Endothelial cell of umbilical vein (primary cell): Measurements from ENCODE around the gene ETV3L. TPM values are rescaled to one million over a fixed set of nuclear protein-coding genes. Genes with fewer than 3 reads are reported as not detected.

ENCODE experiments used
- BruUV-seq: library from RNA; stranded (reverse); fragments of 400-500 nt; replicated peaks from 2 replicates; lab custom pipeline; 2021; lab: Mats Ljungman, UMichigan
- CTCF ChIA-PET: fragments of 300-600, 350-600 bp; sonication (Branson Sonifier 250); formaldehyde crosslinking; loops from one replicate; lab custom pipeline; 2021; ENCODE audit warnings: antibody characterized with exemption, inconsistent platforms; lab: Charles Lee
- POLR2A ChIA-PET: fragments of 300-600, 350-600 bp; sonication (Branson Sonifier 250); formaldehyde crosslinking; loops from one replicate; lab custom pipeline; 2021; ENCODE audit warnings: antibody characterized with exemption, inconsistent platforms; lab: Charles Lee
- DNase-seq: peaks from one replicate; pipeline ENCODE4 v3.0.0-alpha.2; 2011; ENCODE audit warnings: low read depth, low spot score
- FAIRE-seq: peaks from 2 replicates; lab custom pipeline; 2011; peaks lifted over from hg19 to GRCh38; lab: Jason Lieb, UNC
- H2AFZ ChIP-seq: 2 replicates; pipeline ENCODE4 v1.6.0; 2012; ENCODE audit warnings: low read depth, low read length, control low read depth, inconsistent platforms
- H3K27ac ChIP-seq: 2 replicates; pipeline ENCODE4 v1.5.1; 2011; ENCODE audit warnings: low read depth, mild to moderate bottlenecking, control low read depth, low read length, moderate library complexity; ENCODE audit not compliant: insufficient read depth
- H3K27me3 ChIP-seq, 2 experiments: 2 replicates each; pipeline versions ENCODE4 v1.6.0 to v1.6.1; 2011; ENCODE audit warnings: low read length in 2 of 2, mixed read lengths in 1 of 2; ENCODE audit not compliant: control insufficient read depth in 2 of 2, insufficient read depth in 2 of 2
- H3K36me3 ChIP-seq, 2 experiments: 2 replicates in 1 of 2; 3 replicates in 1 of 2; pipeline ENCODE4 v1.5.1; 2011; ENCODE audit warnings: low read length in 2 of 2, mild to moderate bottlenecking in 1 of 2, moderate library complexity in 1 of 2; ENCODE audit not compliant: control insufficient read depth in 2 of 2, insufficient read depth in 2 of 2; ENCODE audit errors: extremely low read depth in 1 of 2
- H3K4me1 ChIP-seq: 3 replicates; pipeline ENCODE4 v1.5.1; 2011; ENCODE audit warnings: mild to moderate bottlenecking, low read length; ENCODE audit not compliant: control insufficient read depth, insufficient read depth; ENCODE audit errors: extremely low read depth
- H3K4me2 ChIP-seq: 2 replicates; pipeline ENCODE4 v1.6.1; 2011; ENCODE audit warnings: low read length, control low read depth, mixed read lengths; ENCODE audit not compliant: insufficient read depth
- H3K4me3 ChIP-seq, 3 experiments: fragments of 200-600 bp in 1 of 3; sonication (generic), shearing (Covaris generic) in 1 of 3; replicated peaks in 1 of 3; 2 replicates each; pipeline ENCODE4 v1.5.1; 2011 to 2016; ENCODE audit warnings: control low read depth in 3 of 3, low read length in 3 of 3, mild to moderate bottlenecking in 2 of 3, inconsistent platforms in 1 of 3, low read depth in 1 of 3, moderate library complexity in 1 of 3; ENCODE audit not compliant: insufficient read depth in 1 of 3
- H3K79me2 ChIP-seq: 2 replicates; pipeline ENCODE4 v1.6.0; 2012; ENCODE audit warnings: low read length, inconsistent platforms; ENCODE audit not compliant: control insufficient read depth, insufficient read depth
- H3K9ac ChIP-seq: replicated peaks from 2 replicates; pipeline ENCODE3; 2011; ENCODE audit warnings: low read length, control low read depth; ENCODE audit not compliant: insufficient read depth; ENCODE audit errors: extremely low read depth
- H3K9me1 ChIP-seq: replicated peaks from 3 replicates; pipeline ENCODE4 v1.6.0; 2011; ENCODE audit warnings: mild to moderate bottlenecking, low read length; ENCODE audit not compliant: control insufficient read depth, insufficient read depth; ENCODE audit errors: extremely low read depth
- H3K9me3 ChIP-seq: replicated peaks from 2 replicates; pipeline ENCODE4 v1.5.1; 2012; ENCODE audit warnings: low read length, inconsistent platforms; ENCODE audit not compliant: control insufficient read depth, insufficient read depth
- H4K20me1 ChIP-seq: replicated peaks from 2 replicates; pipeline ENCODE3; 2011; ENCODE audit warnings: mild to moderate bottlenecking, low read length; ENCODE audit not compliant: control insufficient read depth, insufficient read depth; ENCODE audit errors: extremely low read depth
- EZH2 ChIP-seq: IDR thresholded peaks from 2 replicates; pipeline ENCODE4 v1.6.1; 2012; ENCODE audit warnings: borderline replicate concordance, low read depth, mild to moderate bottlenecking, moderate library complexity, low read length, inconsistent platforms; ENCODE audit not compliant: severe bottlenecking
- FOS ChIP-seq: IDR thresholded peaks from 2 replicates; pipeline ENCODE4 v1.6.1; 2011; ENCODE audit warnings: mild to moderate bottlenecking, low read length, moderate library complexity, borderline replicate concordance; ENCODE audit not compliant: insufficient read depth
- GATA2 ChIP-seq: IDR thresholded peaks from 2 replicates; pipeline ENCODE4 v1.7.0; 2011; ENCODE audit warnings: low read depth, mild to moderate bottlenecking, moderate library complexity, mixed read lengths, low read length; ENCODE audit not compliant: insufficient read length, insufficient read depth
- JUN ChIP-seq: IDR thresholded peaks from 2 replicates; pipeline ENCODE4 v1.6.1; 2011; ENCODE audit warnings: borderline replicate concordance, low read depth; ENCODE audit not compliant: insufficient read length, insufficient read depth
- MYC ChIP-seq: IDR thresholded peaks from one replicate; pipeline ENCODE4 v1.6.1; 2011; ENCODE audit warnings: mild to moderate bottlenecking, low read depth, low read length
- POLR2A ChIP-seq: IDR thresholded peaks from 2 replicates; pipeline ENCODE4 v1.6.1; 2012; ENCODE audit warnings: low read depth, mild to moderate bottlenecking, control low read depth, low read length
- POLR2AphosphoS5 ChIP-seq: IDR thresholded peaks from 2 replicates; pipeline ENCODE4 v1.6.1; 2012; ENCODE audit warnings: low read depth, mild to moderate bottlenecking, control low read depth, low read length, moderate library complexity; ENCODE audit not compliant: insufficient read depth
- dilution Hi-C: fragments of 300-500 bp; cut with MboI; formaldehyde crosslinking; loops from one replicate; pipeline ENCODE4 v1.15.0; 2019; ENCODE audit warnings: low sequenced_read_pairs; ENCODE audit not compliant: extremely low pct_ligation_motif_present
- intact Hi-C: fragments of 100-400 bp; cut with micrococcal nuclease; formaldehyde crosslinking; loops from one replicate; pipeline ENCODE4 v1.10.0; 2022
- polyA plus RNA-seq, 4 experiments: library from polyadenylated mRNA; depleted of rRNA in 3 of 4; stranded (reverse) in 3 of 4; unstranded in 1 of 4; fragments of >200 nt; gene quantifications; 2 replicates each; pipeline versions ENCODE4 v1.2.1 to v1.2.3, GENCODE V29; 2011 to 2012; ENCODE audit warnings: missing spikeins in 1 of 4
- total RNA-seq: library from RNA; stranded (reverse); gene quantifications from 2 replicates; pipeline ENCODE4 v1.2.3, GENCODE V29; 2021
- TF ChIP-seq, protein P1 (sequence below): IDR thresholded peaks from 2 replicates; pipeline ENCODE4 v1.6.1; 2011; ENCODE audit not compliant: insufficient read depth, insufficient read length
- TF ChIP-seq, protein P2 (sequence below), 2 donors: IDR thresholded peaks; 1 replicate in 1 of 2; 2 replicates in 1 of 2; pipeline ENCODE4 v1.5.1; 2011; ENCODE audit warnings: low read length in 2 of 2, mild to moderate bottlenecking in 2 of 2, moderate library complexity in 2 of 2, control low read depth in 1 of 2, inconsistent platforms in 1 of 2, low read depth in 1 of 2; ENCODE audit not compliant: insufficient read depth in 1 of 2; ENCODE audit errors: extremely low read depth in 1 of 2

ETV3L gene
- total and polyA plus RNA-seq, 2 donors (not counting 3 experiments of a cell fraction or from before 2014, with no cell fraction given): not detected

DNA sequence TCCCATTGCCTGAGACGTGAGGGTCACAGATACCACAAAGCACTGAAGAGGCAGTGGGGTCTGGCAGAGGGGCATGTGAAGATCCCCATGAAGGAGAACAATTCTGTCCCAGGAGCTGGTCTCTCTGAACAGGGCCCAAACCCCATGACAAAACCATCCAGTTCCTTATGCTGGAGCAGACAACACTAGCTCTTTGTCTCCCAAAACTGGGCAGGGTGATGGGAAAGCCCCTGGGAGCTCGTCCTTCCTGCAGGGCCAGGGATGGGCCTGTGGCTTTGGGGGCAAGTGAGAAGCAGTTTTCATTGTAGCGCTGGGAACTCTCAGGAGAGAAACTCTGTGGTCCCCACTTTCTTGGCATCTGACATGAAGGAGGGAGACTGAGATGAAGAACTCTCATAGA lies 8.8 kb downstream of the ETV3L start:
- TF ChIP-seq EZH2 (no peak), FOS (no peak), JUN (no peak), GATA2 (no peak), POLR2A (no peak), POLR2AphosphoS5 (no peak), MYC (no peak)
- TF ChIP-seq, protein P1, sequence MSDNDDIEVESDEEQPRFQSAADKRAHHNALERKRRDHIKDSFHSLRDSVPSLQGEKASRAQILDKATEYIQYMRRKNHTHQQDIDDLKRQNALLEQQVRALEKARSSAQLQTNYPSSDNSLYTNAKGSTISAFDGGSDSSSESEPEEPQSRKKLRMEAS: no peak
- TF ChIP-seq, protein P2, sequence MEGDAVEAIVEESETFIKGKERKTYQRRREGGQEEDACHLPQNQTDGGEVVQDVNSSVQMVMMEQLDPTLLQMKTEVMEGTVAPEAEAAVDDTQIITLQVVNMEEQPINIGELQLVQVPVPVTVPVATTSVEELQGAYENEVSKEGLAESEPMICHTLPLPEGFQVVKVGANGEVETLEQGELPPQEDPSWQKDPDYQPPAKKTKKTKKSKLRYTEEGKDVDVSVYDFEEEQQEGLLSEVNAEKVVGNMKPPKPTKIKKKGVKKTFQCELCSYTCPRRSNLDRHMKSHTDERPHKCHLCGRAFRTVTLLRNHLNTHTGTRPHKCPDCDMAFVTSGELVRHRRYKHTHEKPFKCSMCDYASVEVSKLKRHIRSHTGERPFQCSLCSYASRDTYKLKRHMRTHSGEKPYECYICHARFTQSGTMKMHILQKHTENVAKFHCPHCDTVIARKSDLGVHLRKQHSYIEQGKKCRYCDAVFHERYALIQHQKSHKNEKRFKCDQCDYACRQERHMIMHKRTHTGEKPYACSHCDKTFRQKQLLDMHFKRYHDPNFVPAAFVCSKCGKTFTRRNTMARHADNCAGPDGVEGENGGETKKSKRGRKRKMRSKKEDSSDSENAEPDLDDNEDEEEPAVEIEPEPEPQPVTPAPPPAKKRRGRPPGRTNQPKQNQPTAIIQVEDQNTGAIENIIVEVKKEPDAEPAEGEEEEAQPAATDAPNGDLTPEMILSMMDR (IDR thresholded peaks at IDR 0.05; ENCODE audit: extremely low read depth in 1 of 2, insufficient read depth in 1 of 2, low read depth in 1 of 2, low read length in 2 of 2): no peak
- Histone ChIP-seq H3K9me1 (no peaks in the 10 kb centered on the region), H2AFZ (no peak overlapping the region), H3K36me3 (no peaks in the 10 kb centered on the region), H3K27ac (no peak overlapping the region), H3K4me2 (no peak overlapping the region), H3K4me3 (no peak overlapping the region), H3K9me3 (no peaks in the 10 kb centered on the region), H3K27me3 (no peaks in the 10 kb centered on the region), H4K20me1 (no peaks in the 10 kb centered on the region), H3K9ac (no peak overlapping the region), H3K79me2 (no peaks in the 10 kb centered on the region), H3K4me1 (no peaks in the 10 kb centered on the region)
- no peak for DNase-seq
- ChIA-PET POLR2A (interaction anchor here (1.0 kb wide), 1 partner anchor 65 kb away, joined by 7 read pairs; no protein-coding TSS in a partner anchor), CTCF (interaction anchor here (1.0 to 5.7 kb wide), 30 partner anchors 10 to 252 kb away, joined by 3 to 1121 read pairs (median 8); partner anchors contain the start of genes ETV3 and ETV3L)
- BruUV-seq: no TSS peak
- no peak for FAIRE-seq
- dilution Hi-C loops: no loop called here
- intact Hi-C loops: loop anchor here (1.0 kb wide), 2 partner anchors 48 to 66 kb away; partner anchors contain the start of gene ETV3
